Measurements from ENCODE around the gene KDM4C.

The KDM4C gene

GRCh38 chr9:6843742-6844141 lies 86.0 kb downstream of the KDM4C start:
- TF ChIP-seq EZH2 (IDR thresholded peaks at IDR 0.05) = no peak
- Histone ChIP-seq H3K36me3 (ENCODE audit: insufficient read depth, low read length) (no peaks in the 10 kb centered on the region), H3K9ac (ENCODE audit: insufficient read length) (no peak overlapping the region), H3K9me3 (ENCODE audit: low read depth, low read length) (no peaks in the 10 kb centered on the region), H3K27ac (no peak overlapping the region), H3K4me3 (no peak overlapping the region)
- DNase-seq (ENCODE audit: low read depth, low spot score) = no peak

DNA sequence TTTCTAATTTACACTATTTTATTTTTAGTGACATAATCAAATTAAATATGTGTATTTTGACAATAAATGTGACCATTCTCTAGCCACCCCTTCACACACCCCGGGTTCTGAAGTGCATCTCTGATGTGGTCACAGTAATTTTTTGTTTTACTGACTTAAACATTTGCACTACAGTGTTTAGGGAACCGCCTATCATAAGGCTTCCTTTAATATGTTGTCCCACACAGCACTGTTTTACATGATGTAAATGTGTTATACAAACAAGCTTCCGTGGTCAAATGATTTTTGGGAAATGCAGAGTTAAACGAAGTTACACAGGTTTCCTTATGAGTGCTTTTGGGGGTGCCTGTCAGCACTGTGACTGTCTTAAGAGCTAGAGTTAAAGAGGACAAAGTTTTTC lies 86.5 kb downstream of the KDM4C start:
- TF ChIP-seq POLR2AphosphoS5 (IDR thresholded peaks at IDR 0.05; ENCODE audit: borderline replicate concordance, low read depth, low read length) (no peak), FOXP2 (optimal IDR thresholded peaks at IDR 0.05; ENCODE audit: control extremely low read depth, extremely low read length, insufficient read depth) (no peak), EZH2 (IDR thresholded peaks at IDR 0.05) (no peak)
- Histone ChIP-seq H3K27ac (no peak overlapping the region), H3K36me3 (ENCODE audit: insufficient read depth, low read length) (no peaks in the 10 kb centered on the region), H3K9ac (ENCODE audit: insufficient read length) (no peak overlapping the region), H3K9me3 (ENCODE audit: low read depth, low read length) (no peaks in the 10 kb centered on the region), H3K4me3 (no peak overlapping the region)
- no peak for DNase-seq (ENCODE audit: low read depth, low spot score)

- no peak overlapping the region for H3K9ac ChIP-seq (ENCODE audit: insufficient read length)
- no peaks in the 10 kb centered on the region for H3K9me3 ChIP-seq (ENCODE audit: low read depth, low read length)
- TF ChIP-seq FOXP2 (optimal IDR thresholded peaks at IDR 0.05; ENCODE audit: control extremely low read depth, extremely low read length, insufficient read depth) = no peak
- TF ChIP-seq POLR2AphosphoS5 (IDR thresholded peaks at IDR 0.05; ENCODE audit: borderline replicate concordance, low read depth, low read length) = no peak
- H3K36me3 ChIP-seq (ENCODE audit: insufficient read depth, low read length) = no peaks in the 10 kb centered on the region
- H3K27ac ChIP-seq = no peak overlapping the region
- DNase-seq (ENCODE audit: low read depth, low spot score) = no peak
- no peak overlapping the region for H3K4me3 ChIP-seq
Observed at GRCh38 chr9:6845128-6845826, 87.5 kb downstream of the KDM4C start.

DNA sequence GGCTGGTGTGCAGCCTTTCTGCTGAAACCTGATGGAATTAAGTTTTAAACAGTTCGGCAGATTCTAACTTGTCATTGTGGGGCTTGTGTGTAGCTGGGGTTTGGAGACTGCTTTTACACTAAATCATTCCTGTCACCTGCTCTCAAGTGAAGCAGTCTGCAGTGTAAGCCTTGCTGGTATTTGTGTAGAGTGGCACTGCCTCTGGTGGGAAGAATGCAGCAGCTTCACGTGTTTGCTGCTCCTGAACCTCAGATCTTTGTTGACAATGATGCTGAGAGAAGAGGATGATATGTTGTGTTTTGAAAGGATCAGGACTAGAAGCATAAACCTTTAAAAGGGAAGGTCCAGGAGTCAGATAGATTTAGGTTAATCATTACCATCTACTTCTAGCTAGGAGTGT lies 88.1 kb downstream of the KDM4C start:
- Histone ChIP-seq H3K9me3 (ENCODE audit: low read depth, low read length) (no peaks in the 10 kb centered on the region), H3K27ac (no peak overlapping the region), H3K4me3 (no peak overlapping the region), H3K36me3 (ENCODE audit: insufficient read depth, low read length) (no peaks in the 10 kb centered on the region), H3K9ac (ENCODE audit: insufficient read length) (no peak overlapping the region)
- DNase-seq (ENCODE audit: low read depth, low spot score) = no peak
- TF ChIP-seq EZH2 (IDR thresholded peaks at IDR 0.05) (no peak), FOXP2 (optimal IDR thresholded peaks at IDR 0.05; ENCODE audit: control extremely low read depth, extremely low read length, insufficient read depth) (no peak), POLR2AphosphoS5 (IDR thresholded peaks at IDR 0.05; ENCODE audit: borderline replicate concordance, low read depth, low read length) (no peak)

DNA sequence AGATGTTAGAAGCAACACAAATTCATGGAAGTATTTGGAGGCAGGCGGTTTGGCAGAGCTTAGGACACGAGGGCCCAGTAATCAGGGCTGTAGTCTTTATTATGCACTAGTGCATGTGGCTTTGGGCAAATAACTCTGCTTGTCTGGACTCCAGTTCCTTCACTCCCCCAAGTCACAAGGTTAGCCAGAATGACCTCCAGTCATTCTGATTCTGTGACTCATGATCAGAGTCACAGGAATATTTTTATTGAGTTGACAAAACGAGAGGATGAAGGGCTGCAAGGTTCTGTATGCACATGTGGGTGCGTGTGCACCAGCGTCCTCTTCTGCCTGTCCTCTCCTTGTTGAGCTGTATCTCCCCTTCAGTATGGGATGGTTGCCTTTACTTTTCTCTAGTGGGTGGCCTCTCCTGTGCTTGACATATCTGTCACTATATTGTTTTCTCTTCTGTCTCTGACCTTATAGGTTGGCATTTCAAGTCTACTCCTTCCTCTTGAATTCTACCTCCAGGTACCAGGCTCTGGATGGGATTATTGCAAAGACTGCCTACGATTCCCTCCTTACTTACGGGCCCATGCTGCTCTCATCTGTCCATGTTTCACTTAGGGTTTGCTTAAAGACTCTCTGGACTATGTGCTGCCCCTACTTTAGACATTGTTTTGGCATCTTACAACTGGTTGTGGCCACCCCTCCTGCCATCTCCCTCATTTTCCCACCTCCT lies 94.6 kb downstream of the KDM4C start:
- TF ChIP-seq EZH2 (IDR thresholded peaks at IDR 0.05) = no peak
- no peak for TF ChIP-seq FOXP2 (optimal IDR thresholded peaks at IDR 0.05; ENCODE audit: control extremely low read depth, extremely low read length, insufficient read depth)
- TF ChIP-seq POLR2AphosphoS5 (IDR thresholded peaks at IDR 0.05; ENCODE audit: borderline replicate concordance, low read depth, low read length) = no peak
- Histone ChIP-seq H3K4me3 (no peak overlapping the region), H3K9me3 (ENCODE audit: low read depth, low read length) (no peaks in the 10 kb centered on the region), H3K9ac (ENCODE audit: insufficient read length) (no peak overlapping the region), H3K27ac (no peak overlapping the region), H3K36me3 (ENCODE audit: insufficient read depth, low read length) (no peaks in the 10 kb centered on the region)
- no peak for DNase-seq (ENCODE audit: low read depth, low spot score)

- H3K9ac ChIP-seq (ENCODE audit: insufficient read length) = no peak overlapping the region
- no peaks in the 10 kb centered on the region for H3K9me3 ChIP-seq (ENCODE audit: low read depth, low read length)
- H3K27ac ChIP-seq = no peak overlapping the region
- TF ChIP-seq POLR2AphosphoS5 (IDR thresholded peaks at IDR 0.05; ENCODE audit: borderline replicate concordance, low read depth, low read length) (no peak), FOXP2 (optimal IDR thresholded peaks at IDR 0.05; ENCODE audit: control extremely low read depth, extremely low read length, insufficient read depth) (no peak), EZH2 (IDR thresholded peaks at IDR 0.05) (no peak)
- H3K36me3 ChIP-seq (ENCODE audit: insufficient read depth, low read length) = no peaks in the 10 kb centered on the region
- no peak overlapping the region for H3K4me3 ChIP-seq
- DNase-seq (ENCODE audit: low read depth, low spot score) = no peak
Observed at GRCh38 chr9:6855860-6856259, 98.1 kb downstream of the KDM4C start.

- Histone ChIP-seq H3K9ac (ENCODE audit: insufficient read length) (no peak overlapping the region), H3K4me3 (no peak overlapping the region), H3K36me3 (ENCODE audit: insufficient read depth, low read length) (no peaks in the 10 kb centered on the region), H3K9me3 (ENCODE audit: low read depth, low read length) (no peaks in the 10 kb centered on the region), H3K27ac (no peak overlapping the region)
- TF ChIP-seq POLR2AphosphoS5 (IDR thresholded peaks at IDR 0.05; ENCODE audit: borderline replicate concordance, low read depth, low read length) (no peak), EZH2 (IDR thresholded peaks at IDR 0.05) (no peak), FOXP2 (optimal IDR thresholded peaks at IDR 0.05; ENCODE audit: control extremely low read depth, extremely low read length, insufficient read depth) (no peak)
- no peak for DNase-seq (ENCODE audit: low read depth, low spot score)
Observed at GRCh38 chr9:6864102-6864501, 106.3 kb downstream of the KDM4C start.

- TF ChIP-seq EZH2 (IDR thresholded peaks at IDR 0.05) = no peak
- no peak for TF ChIP-seq POLR2AphosphoS5 (IDR thresholded peaks at IDR 0.05; ENCODE audit: borderline replicate concordance, low read depth, low read length)
- no peak for TF ChIP-seq FOXP2 (optimal IDR thresholded peaks at IDR 0.05; ENCODE audit: control extremely low read depth, extremely low read length, insufficient read depth)
Observed at GRCh38 chr9:6869081-6869948, 111.5 kb downstream of the KDM4C start.

More at GRCh38 chr9:6869081-6869948, 111.5 kb downstream of the KDM4C start:
- no peaks in the 10 kb centered on the region for H3K9me3 ChIP-seq (ENCODE audit: low read depth, low read length)
- no peak overlapping the region for H3K9ac ChIP-seq (ENCODE audit: insufficient read length)
- no peaks in the 10 kb centered on the region for H3K36me3 ChIP-seq (ENCODE audit: insufficient read depth, low read length)
- H3K27ac ChIP-seq = peak overlapping the region; percentile 51; the same call in 1 of the 2 replicates
- DNase-seq (ENCODE audit: low read depth, low spot score) = peak; percentile 2
- H3K4me3 ChIP-seq = peak overlapping the region; percentile 24; the same call in 1 of the 2 replicates

Measured in SK-N-MC (cell line).